ENCODE results near the gene RPS6KA2.

The RPS6KA2 gene

DNA sequence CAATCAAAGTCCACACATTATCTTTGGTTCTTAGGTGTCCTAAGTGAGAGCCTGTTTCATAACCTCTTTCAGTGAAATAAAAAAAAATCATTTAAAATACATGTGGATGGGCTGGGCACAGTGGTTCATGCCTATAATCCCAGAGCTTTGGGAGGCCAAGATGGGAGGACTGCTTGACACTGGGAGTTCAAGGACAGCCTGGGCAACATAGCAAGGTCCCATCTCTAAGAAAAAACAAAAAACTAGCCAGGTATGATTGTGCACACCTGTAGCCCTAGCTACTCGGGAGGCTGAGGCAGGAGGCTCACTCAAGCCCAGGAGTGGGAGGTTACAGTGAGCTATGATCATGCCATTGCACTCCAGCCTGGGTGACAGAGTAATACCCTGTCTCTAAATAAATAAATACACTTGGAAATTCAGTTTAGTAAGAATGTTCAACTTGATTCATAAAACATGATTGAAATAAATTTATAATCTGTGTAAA lies 247.9 kb downstream of the RPS6KA2 start:
- no peak for DNase-seq (ENCODE audit: low read depth)
- no peak overlapping the region for H3K4me3 ChIP-seq (ENCODE audit: low read depth, low read length)
- TF ChIP-seq, protein P1, sequence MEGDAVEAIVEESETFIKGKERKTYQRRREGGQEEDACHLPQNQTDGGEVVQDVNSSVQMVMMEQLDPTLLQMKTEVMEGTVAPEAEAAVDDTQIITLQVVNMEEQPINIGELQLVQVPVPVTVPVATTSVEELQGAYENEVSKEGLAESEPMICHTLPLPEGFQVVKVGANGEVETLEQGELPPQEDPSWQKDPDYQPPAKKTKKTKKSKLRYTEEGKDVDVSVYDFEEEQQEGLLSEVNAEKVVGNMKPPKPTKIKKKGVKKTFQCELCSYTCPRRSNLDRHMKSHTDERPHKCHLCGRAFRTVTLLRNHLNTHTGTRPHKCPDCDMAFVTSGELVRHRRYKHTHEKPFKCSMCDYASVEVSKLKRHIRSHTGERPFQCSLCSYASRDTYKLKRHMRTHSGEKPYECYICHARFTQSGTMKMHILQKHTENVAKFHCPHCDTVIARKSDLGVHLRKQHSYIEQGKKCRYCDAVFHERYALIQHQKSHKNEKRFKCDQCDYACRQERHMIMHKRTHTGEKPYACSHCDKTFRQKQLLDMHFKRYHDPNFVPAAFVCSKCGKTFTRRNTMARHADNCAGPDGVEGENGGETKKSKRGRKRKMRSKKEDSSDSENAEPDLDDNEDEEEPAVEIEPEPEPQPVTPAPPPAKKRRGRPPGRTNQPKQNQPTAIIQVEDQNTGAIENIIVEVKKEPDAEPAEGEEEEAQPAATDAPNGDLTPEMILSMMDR (IDR thresholded peaks at IDR 0.05; ENCODE audit: control insufficient read depth, extremely low read depth, insufficient read depth), result no peak

- DNase-seq (ENCODE audit: low read depth), result no peak
- no peak overlapping the region for H3K4me3 ChIP-seq (ENCODE audit: low read depth, low read length)
- TF ChIP-seq, protein P1 (IDR thresholded peaks at IDR 0.05; ENCODE audit: control insufficient read depth, extremely low read depth, insufficient read depth), result no peak
These were observed 249.3 kb downstream of the RPS6KA2 start for GRCh38 chr6:166377721-166378120.

GRCh38 chr6:166375013-166375412 lies 252.0 kb downstream of the RPS6KA2 start:
- no peak for DNase-seq (ENCODE audit: low read depth)
- TF ChIP-seq, protein P1 (IDR thresholded peaks at IDR 0.05; ENCODE audit: control insufficient read depth, extremely low read depth, insufficient read depth), result no peak
- H3K4me3 ChIP-seq (ENCODE audit: low read depth, low read length), result no peak overlapping the region

GRCh38 chr6:166370489-166370888 lies 256.6 kb downstream of the RPS6KA2 start:
- TF ChIP-seq, protein P1 (IDR thresholded peaks at IDR 0.05; ENCODE audit: control insufficient read depth, extremely low read depth, insufficient read depth), result no peak
- DNase-seq (ENCODE audit: low read depth), result no peak
- no peak overlapping the region for H3K4me3 ChIP-seq (ENCODE audit: low read depth, low read length)

- TF ChIP-seq, protein P1 (IDR thresholded peaks at IDR 0.05; ENCODE audit: control insufficient read depth, extremely low read depth, insufficient read depth), result no peak
- DNase-seq (ENCODE audit: low read depth), result no peak
- no peak overlapping the region for H3K4me3 ChIP-seq (ENCODE audit: low read depth, low read length)
These were observed 257.3 kb downstream of the RPS6KA2 start for GRCh38 chr6:166369782-166370181.

DNA sequence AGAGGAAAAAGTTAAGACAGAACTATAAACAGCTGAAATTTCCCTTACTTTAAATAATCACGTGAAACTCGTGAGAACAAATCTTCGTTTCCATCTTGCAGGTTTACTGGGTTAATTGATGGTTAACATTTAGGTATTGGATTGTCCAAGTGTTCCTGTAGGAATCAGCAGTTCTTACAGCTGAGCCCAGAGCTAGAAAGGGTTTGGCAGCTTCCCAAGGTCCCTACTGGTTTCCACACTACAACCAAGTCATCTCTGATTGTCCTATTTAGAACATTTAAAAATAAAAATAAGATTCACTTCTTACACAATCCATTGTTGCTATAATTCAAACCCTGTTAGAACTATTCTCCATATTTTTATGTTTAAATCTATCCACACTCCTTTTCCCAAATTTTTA lies 260.1 kb downstream of the RPS6KA2 start:
- no peak for DNase-seq (ENCODE audit: low read depth)
- TF ChIP-seq, protein P1 (IDR thresholded peaks at IDR 0.05; ENCODE audit: control insufficient read depth, extremely low read depth, insufficient read depth), result no peak
- H3K4me3 ChIP-seq (ENCODE audit: low read depth, low read length), result no peak overlapping the region

GRCh38 chr6:166365806-166366205 lies 261.2 kb downstream of the RPS6KA2 start:
- DNase-seq (ENCODE audit: low read depth), result no peak
- TF ChIP-seq, protein P1 (IDR thresholded peaks at IDR 0.05; ENCODE audit: control insufficient read depth, extremely low read depth, insufficient read depth), result no peak
- no peak overlapping the region for H3K4me3 ChIP-seq (ENCODE audit: low read depth, low read length)

Data from LNCaP clone FGC (cell line).